ENCODE measurements around the gene PLXDC1.

DNA sequence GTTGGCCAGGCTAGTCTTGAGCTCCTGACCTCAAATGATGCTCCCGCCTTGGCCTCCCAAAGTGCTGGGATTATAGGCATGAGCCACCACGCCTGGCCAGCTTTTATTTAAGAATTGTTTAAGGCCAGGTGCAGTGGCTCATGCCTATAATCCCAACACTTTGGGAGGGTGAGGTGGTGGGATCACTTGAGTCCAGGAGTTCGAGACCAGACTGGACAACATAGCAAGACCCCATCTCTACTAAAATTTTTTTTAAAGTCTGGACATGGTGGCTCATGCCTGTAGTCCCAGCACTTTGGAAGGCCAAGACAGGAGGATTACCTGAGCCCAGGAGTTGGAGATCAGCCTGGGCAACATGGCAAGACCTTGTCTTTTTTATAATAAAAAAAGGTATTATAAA, 5.2 kb downstream of the PLXDC1 start:
- no peak for TF ChIP-seq POLR2A (IDR thresholded peaks at IDR 0.05)
- TF ChIP-seq, protein P1, sequence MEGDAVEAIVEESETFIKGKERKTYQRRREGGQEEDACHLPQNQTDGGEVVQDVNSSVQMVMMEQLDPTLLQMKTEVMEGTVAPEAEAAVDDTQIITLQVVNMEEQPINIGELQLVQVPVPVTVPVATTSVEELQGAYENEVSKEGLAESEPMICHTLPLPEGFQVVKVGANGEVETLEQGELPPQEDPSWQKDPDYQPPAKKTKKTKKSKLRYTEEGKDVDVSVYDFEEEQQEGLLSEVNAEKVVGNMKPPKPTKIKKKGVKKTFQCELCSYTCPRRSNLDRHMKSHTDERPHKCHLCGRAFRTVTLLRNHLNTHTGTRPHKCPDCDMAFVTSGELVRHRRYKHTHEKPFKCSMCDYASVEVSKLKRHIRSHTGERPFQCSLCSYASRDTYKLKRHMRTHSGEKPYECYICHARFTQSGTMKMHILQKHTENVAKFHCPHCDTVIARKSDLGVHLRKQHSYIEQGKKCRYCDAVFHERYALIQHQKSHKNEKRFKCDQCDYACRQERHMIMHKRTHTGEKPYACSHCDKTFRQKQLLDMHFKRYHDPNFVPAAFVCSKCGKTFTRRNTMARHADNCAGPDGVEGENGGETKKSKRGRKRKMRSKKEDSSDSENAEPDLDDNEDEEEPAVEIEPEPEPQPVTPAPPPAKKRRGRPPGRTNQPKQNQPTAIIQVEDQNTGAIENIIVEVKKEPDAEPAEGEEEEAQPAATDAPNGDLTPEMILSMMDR (IDR thresholded peaks at IDR 0.05 in 4 of 5, conservative IDR thresholded peaks at IDR 0.05 in 1 of 5) = no peak

All from gastrocnemius medialis (tissue), 4 donors.